GM21723 (cell line): Measurements from ENCODE around the gene PTF1A.
"Not testable (repeated sequence)": the region's sequence is repeated elsewhere in the genome, so short reads cannot be mapped to it uniquely, and the experiment has no call there.

Experiments
- ATAC-seq: cut with Tn5 transposase; IDR thresholded peaks from one replicate; pipeline ENCODE4 v1.9.1; 2021; ENCODE audit warnings: mild to moderate bottlenecking, moderate library complexity; ENCODE audit not compliant: unreplicated experiment

The PTF1A gene

DNA sequence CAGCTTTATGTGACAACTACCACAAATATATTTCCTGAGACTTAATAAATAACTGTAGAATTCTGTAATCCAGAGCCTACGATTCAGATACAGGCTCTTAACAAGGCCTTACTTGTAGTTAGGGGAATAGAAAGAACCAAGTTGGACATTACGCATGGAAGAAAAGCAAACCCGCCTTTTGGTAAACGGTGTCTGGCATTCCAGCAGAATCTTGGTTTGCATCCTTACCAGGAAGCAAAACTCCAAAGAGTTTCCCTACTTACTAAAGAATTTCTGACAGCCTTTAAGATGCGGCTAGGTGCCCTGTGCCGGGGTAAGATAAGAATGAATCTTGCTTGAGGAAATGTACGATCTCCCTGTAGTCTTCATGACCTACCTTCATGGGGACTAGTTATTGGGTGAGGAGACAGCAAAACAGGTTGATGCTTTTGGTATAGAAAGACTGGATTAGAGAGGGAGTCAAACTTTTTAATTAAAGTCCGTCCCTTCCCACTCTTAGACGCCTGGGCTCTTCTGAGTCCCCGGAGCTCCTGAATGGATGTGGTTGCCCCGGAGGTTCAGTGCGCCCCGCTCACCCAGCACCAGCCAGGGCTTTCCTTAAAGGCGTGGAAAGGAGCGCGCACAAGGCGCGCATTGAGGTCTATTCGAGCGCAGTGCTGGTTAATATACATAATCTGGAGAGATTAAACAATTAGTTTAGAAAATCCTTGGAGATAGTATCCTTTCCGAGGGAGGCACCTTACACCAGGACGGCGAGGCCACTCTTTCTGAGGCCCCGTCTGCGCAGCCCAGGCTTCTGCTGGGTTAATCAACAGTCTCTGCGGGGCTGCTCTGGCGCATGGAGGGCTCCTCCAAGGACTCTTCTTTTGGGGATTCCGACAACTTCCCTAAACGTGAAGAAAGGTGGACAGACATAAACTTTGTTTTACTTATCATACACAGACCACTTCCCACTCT lies 11.5 kb downstream of the PTF1A start:
- ATAC-seq: no peak

DNA sequence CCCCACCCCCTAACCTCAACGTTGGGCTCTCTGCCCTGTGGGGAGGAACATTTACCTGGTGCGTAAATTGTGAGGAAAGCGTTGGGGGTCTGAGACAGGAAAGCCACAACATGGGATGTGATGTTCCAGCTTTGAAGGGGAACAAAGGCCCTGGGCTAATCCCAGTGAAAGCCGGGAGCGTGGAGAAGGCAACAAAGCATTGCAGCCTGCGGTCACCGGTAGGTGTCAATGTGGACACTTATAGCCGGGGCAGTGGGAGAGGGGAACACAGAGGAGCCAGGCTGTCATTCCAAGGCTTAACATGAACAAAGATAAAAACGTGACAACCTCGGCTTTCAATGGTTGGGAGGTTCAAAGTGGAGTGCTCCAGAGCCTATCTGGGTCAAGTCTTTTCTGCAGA lies 12.7 kb downstream of the PTF1A start:
- no peak for ATAC-seq

DNA sequence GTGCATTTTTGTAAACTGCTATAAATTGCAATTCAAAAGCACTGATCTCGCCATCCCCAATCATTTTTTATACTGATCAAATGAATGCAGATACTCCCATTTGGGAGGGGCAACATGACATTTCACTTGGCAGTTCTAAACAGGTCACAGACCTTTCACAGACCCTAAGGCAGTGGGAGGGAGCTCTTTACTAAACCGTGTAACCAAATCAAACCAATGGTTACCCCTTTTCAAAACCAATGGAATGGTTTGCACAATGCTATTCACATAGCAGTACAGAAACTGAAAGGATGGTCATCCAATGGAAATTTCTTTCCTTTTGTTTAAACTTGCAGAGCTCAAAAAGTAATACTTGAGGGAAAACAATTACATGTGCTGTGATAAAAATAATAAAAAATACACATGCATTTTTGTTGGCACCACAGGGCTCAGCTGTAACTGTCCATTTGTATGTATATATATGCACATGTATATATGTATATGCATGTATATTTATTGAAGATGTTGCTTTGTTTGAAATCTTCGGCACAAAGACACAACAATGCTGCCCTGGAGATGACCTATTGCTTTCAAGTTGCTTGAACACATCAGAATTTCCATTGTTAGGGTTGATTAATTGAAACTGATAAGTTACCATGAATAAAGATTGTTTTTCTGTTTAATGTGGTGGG lies 14.0 kb downstream of the PTF1A start:
- no peak for ATAC-seq

DNA sequence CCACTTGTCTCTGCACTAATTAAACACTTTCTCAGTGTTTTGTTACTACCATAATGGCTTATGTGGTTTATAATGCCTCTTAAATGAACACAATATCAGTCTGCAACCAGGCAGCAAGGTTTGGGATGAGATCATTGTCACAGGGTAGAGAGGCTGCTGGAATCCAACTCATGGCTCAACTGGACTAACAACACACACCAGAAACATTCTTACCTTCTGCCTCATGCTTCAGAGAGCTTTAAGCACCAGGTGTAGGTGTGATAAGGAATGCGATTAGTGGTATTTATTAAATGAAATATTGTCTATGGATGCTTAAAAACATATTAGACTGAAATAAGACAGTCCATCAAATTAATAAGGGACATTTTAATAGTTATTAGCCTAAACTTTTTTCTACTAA lies 25.4 kb downstream of the PTF1A start:
- no peak for ATAC-seq

DNA sequence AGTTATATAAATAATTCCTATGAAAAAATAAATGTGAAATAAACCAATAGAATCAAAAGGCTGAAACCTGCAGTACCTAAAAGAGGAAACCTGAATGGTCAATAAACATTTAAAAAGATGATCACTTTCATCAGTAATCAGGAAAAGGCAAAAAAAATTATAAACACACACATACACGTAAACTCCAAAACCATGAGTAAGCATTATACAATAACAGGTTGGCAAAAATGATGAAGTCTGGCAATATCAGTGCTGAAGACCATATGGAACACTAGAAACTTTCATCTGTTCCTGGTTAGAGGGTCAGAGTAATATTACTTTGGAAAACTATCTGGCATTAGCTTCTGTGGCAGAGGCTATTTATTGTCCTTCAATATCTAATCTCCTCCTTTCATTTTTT lies 38.5 kb downstream of the PTF1A start:
- ATAC-seq: no peak

DNA sequence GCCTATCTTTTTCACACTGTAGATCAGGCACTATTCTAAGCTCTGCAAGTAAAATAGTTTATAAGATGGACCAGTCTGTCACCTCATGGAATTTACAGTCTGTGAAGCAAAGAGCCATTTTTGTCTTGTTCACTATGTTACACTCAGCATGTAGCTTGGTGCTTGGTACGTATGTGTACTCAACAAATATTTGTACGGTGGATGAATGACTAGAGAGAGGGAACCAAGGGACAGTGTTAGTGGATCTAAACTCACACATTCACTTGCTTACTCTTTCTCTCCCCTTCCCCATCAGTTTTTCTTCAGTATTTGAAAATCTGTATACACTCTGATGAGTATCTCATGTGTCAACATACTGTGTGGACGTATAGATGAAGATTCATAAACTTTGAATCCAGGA lies 45.9 kb downstream of the PTF1A start:
- ATAC-seq: no peak

DNA sequence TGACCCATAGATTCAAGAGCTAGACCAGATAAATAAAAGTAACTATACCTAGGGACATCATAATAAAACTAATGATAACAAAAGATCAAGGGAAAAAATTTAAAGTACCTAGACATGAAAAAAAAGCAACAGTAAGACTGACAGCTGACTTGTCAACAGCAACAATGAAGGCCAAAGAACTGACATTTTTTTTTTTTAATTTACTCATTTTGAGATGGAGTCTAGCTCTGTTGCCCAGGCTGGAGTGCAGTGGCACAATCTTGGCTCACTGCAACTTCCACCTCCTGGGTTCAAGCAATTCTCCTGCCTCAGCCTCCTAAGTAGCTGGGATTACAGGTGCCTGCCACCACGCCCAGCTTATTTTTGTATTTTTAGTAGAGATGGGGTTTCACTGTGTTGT lies 49.7 kb downstream of the PTF1A start:
- not testable (repeated sequence) for ATAC-seq
